NB4 (cell line): ENCODE data around the gene HRH2.

Source experiments
- MYC ChIP-seq: IDR thresholded peaks from 2 replicates; pipeline ENCODE4 v1.6.1; 2011; ENCODE audit warnings: low read depth, low read length
- TF ChIP-seq, protein P1 (sequence below): IDR thresholded peaks from 2 replicates; pipeline ENCODE4 v1.6.1; 2011; ENCODE audit warnings: low read depth, low read length

GRCh38 chr5:175696855-175697198 is 39.0 kb downstream of the HRH2 start:
- no peak for TF ChIP-seq MYC
- TF ChIP-seq, protein P1, sequence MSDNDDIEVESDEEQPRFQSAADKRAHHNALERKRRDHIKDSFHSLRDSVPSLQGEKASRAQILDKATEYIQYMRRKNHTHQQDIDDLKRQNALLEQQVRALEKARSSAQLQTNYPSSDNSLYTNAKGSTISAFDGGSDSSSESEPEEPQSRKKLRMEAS: no peak
